ENCODE data around the gene NFIX.

GRCh38 chr19:13138171-13138915 is 143.1 kb downstream of the NFIX start:
- TF ChIP-seq CTCF (optimal IDR thresholded peaks at IDR 0.05 in 1 of 3, IDR thresholded peaks at IDR 0.05 in 1 of 3, conservative IDR thresholded peaks at IDR 0.05 in 1 of 3; ENCODE audit: extremely low read depth in 1 of 3, insufficient read depth in 2 of 3, low read length in 3 of 3) (no peak), EZH2 (IDR thresholded peaks at IDR 0.05; ENCODE audit: low read length) (no peak)
